NCI-H69 (cell line): ENCODE results near the gene PLCL2.

Experiments used
- DNase-seq: peaks from one replicate; lab custom pipeline; 2025; lab: John Stamatoyannopoulos, UW

The PLCL2 gene

GRCh38 chr3:16884748-16885592 lies at the start of gene PLCL2:
Gene PLCL2 (plus strand): TSS chr3:16884955. CDS start chr3:16885040, 85 bp downstream.
- peak; percentile 74 for DNase-seq

- no peak for DNase-seq
Measured at GRCh38 chr3:16836505-16837237, 48.1 kb upstream of the PLCL2 start.

GRCh38 chr3:16837602-16838001 lies 47.2 kb upstream of the PLCL2 start:
- DNase-seq, result no peak

- DNase-seq, result peak; percentile 70
Measured at GRCh38 chr3:16838561-16838960, 46.2 kb upstream of the PLCL2 start.

- DNase-seq, result peak; percentile 75
Measured at GRCh38 chr3:16839271-16840100, 45.3 kb upstream of the PLCL2 start.

- no peak for DNase-seq
Measured at GRCh38 chr3:16840101-16840424, 44.7 kb upstream of the PLCL2 start.

- no peak for DNase-seq
Measured at GRCh38 chr3:16841041-16841753, 43.6 kb upstream of the PLCL2 start.

GRCh38 chr3:16841904-16842271 lies 42.9 kb upstream of the PLCL2 start:
- peak; percentile 74 for DNase-seq

GRCh38 chr3:16842272-16843270 lies 42.2 kb upstream of the PLCL2 start:
- DNase-seq, result peak; percentile 94

GRCh38 chr3:16844222-16844621 lies 40.5 kb upstream of the PLCL2 start:
- DNase-seq, result no peak

- DNase-seq, result peak; percentile 9
Measured at GRCh38 chr3:16844791-16845190, 40.0 kb upstream of the PLCL2 start.

- DNase-seq, result no peak
Measured at GRCh38 chr3:16846373-16847080, 38.2 kb upstream of the PLCL2 start.

- no peak for DNase-seq
Measured at GRCh38 chr3:16848007-16848406, 36.7 kb upstream of the PLCL2 start.

- peak; percentile 93 for DNase-seq
Measured at GRCh38 chr3:16849229-16849628, 35.5 kb upstream of the PLCL2 start.

- DNase-seq, result peak; percentile 25
Measured at GRCh38 chr3:16849795-16850194, 35.0 kb upstream of the PLCL2 start.

GRCh38 chr3:16855497-16855896 lies 29.3 kb upstream of the PLCL2 start:
- no peak for DNase-seq

- peak; percentile 79 for DNase-seq
Measured at GRCh38 chr3:16860234-16860633, 24.5 kb upstream of the PLCL2 start.

GRCh38 chr3:16861432-16861831 lies 23.3 kb upstream of the PLCL2 start:
- DNase-seq, result no peak

- DNase-seq, result no peak
Measured at GRCh38 chr3:16864610-16865313, 20.0 kb upstream of the PLCL2 start.
